Fibroblast of the aortic adventitia (primary cell): ENCODE results near the gene KIAA1217. TPM values are rescaled to one million over a fixed set of nuclear protein-coding genes. Genes with fewer than 3 reads are reported as not detected.
A peak's percentile ranks its signal among the peaks of the same experiment; 100 is the strongest.
"Not testable (repeated sequence)": the region's sequence is repeated elsewhere in the genome, so short reads cannot be mapped to it uniquely, and the experiment has no call there.

ENCODE experiments used
- DNase-seq: peaks from one replicate; pipeline ENCODE4 v3.0.0-alpha.2; 2010; ENCODE audit warnings: low read depth
- H3K4me3 ChIP-seq: 2 replicates; pipeline ENCODE4 v1.5.1; 2011; ENCODE audit warnings: low read depth, mild to moderate bottlenecking, control low read depth, low read length, moderate library complexity
- CTCF ChIP-seq: IDR thresholded peaks from 2 replicates; pipeline ENCODE4 v1.5.1; 2011; ENCODE audit warnings: mild to moderate bottlenecking, low read length, control low read depth, inconsistent platforms; ENCODE audit not compliant: insufficient read depth
- total RNA-seq: library from RNA; depleted of rRNA; stranded (reverse); fragments of >200 nt; gene quantifications from 2 replicates; pipeline ENCODE4 v1.2.3, GENCODE V29; 2012; ENCODE audit warnings: low replicate concordance

KIAA1217 gene
- total RNA-seq, 1 donor, result 12.5 TPM

- no peak overlapping the region for H3K4me3 ChIP-seq
- DNase-seq, result no peak
- no peak for TF ChIP-seq CTCF
These were observed 125.5 kb downstream of the KIAA1217 start for GRCh38 chr10:24334279-24334939.

GRCh38 chr10:24337723-24338122, 128.8 kb downstream of the KIAA1217 start:
- DNase-seq, H3K4me3 ChIP-seq: not testable (repeated sequence)

GRCh38 chr10:24339387-24339786, 130.4 kb downstream of the KIAA1217 start:
- no peak for TF ChIP-seq CTCF
- H3K4me3 ChIP-seq, result no peak overlapping the region
- DNase-seq, result no peak

- TF ChIP-seq CTCF, result no peak
- peak; percentile 9 for DNase-seq
- no peak overlapping the region for H3K4me3 ChIP-seq
These were observed 131.5 kb downstream of the KIAA1217 start for GRCh38 chr10:24340446-24340845.

- peak; percentile 30 for DNase-seq
- H3K4me3 ChIP-seq, result no peak overlapping the region
- TF ChIP-seq CTCF, result no peak
These were observed 131.9 kb downstream of the KIAA1217 start for GRCh38 chr10:24340883-24341282.

- peak; percentile 43 for DNase-seq
- TF ChIP-seq CTCF, result no peak
- no peak overlapping the region for H3K4me3 ChIP-seq
These were observed 132.4 kb downstream of the KIAA1217 start for GRCh38 chr10:24341371-24341770.

- H3K4me3 ChIP-seq, result no peak overlapping the region
- TF ChIP-seq CTCF, result no peak
- no peak for DNase-seq
These were observed 133.0 kb downstream of the KIAA1217 start for GRCh38 chr10:24341897-24342296.
